ENCODE data around the gene C16orf87. TPM values are rescaled to one million over a fixed set of nuclear protein-coding genes. Genes with fewer than 3 reads are reported as not detected.

Gene C16orf87
- polyA plus RNA-seq, 1 donor (not counting 4 experiments of a cell fraction or from before 2014, with no cell fraction given), result 10.2 TPM

DNA sequence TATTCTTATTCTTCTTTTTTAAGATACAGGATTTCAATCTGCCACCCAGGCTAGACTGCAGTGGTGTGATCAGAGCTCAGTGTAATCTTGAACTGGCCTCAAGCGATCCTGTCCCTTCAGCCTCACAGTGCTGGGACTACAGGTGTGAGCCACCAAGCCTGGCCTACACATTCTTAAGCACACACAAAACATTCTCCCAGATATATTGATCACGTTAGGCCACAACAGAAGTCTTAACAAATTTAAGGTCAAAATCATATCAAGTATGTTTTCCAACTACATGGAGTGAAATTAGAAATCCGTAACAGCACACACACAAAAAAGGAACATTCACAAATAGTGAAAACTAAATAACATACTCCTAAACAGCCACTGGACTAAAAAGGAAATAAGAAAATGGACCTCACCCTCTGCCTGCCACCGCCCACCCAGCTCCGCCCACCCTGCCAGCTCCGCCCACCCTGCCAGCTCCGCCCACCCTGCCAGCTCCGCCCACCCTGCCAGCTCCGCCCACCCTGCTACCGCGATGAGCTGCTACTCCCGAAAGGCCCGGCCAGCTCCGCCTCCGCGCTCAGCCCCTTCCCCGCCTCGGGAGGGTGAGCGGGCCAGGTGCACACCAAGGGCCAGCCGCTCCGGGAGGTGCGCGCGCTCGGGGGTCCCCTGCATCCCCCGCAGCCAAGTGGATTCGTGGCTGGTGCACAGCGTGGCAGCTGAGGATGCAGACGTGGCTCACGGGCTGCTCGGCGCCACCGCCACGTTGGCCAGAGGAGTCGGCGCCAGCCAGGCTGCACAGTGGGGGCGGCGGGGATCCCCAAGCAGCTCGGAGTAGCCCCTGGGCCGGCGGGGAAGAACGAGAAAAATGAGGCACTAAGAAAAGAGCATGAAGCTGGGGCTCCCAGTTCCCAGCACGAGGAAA is 41.2 kb downstream of the C16orf87 start:
- Histone ChIP-seq H3K79me2 (ENCODE audit: control insufficient read depth, insufficient read depth, low read length) (no peaks in the 10 kb centered on the region), H3K4me2 (ENCODE audit: control insufficient read depth, extremely low read depth, insufficient read depth, low read depth, low read length) (peak overlapping the region; percentile 81), H3K9me1 (ENCODE audit: control insufficient read depth, extremely low read depth, insufficient read depth, low read length) (no peaks in the 10 kb centered on the region), H3K9ac (ENCODE audit: control insufficient read depth, extremely low read depth, insufficient read depth, low read length) (peak overlapping the region; percentile 72), H3K27me3 (ENCODE audit: control insufficient read depth, extremely low read depth, insufficient read depth, low read length) (no peaks in the 10 kb centered on the region), H3K4me3 (ENCODE audit: control insufficient read depth in 2 of 3, extremely low read depth in 1 of 3, insufficient read depth in 2 of 3, low read depth in 1 of 3, low read length in 3 of 3) (peak overlapping the region; percentile 54 to 76 (median 63)), H2AFZ (ENCODE audit: control insufficient read depth, low read length) (peak overlapping the region; percentile 94), H3K9me3 (ENCODE audit: control insufficient read depth, low read depth, low read length) (no peaks in the 10 kb centered on the region), H3K27ac (ENCODE audit: control insufficient read depth, insufficient read depth, low read length) (peak overlapping the region; percentile 20), H3K36me3 (ENCODE audit: control insufficient read depth in 2 of 2, extremely low read depth in 1 of 2, insufficient read depth in 2 of 2, low read length in 2 of 2) (no peaks in the 10 kb centered on the region), H3K4me1 (ENCODE audit: control insufficient read depth, extremely low read depth, insufficient read depth, low read length) (peaks cover 10% of the 10 kb centered on the region), H4K20me1 (ENCODE audit: control insufficient read depth, extremely low read depth, insufficient read depth, low read length) (no peaks in the 10 kb centered on the region)
- no peak for DNase-seq (ENCODE audit: low read depth, low spot score)
- no peak for FAIRE-seq
- dilution Hi-C loops (cut with MboI; ENCODE audit: extremely low pct_ligation_motif_present, low sequenced_read_pairs), result loop anchor here (5.0 kb wide), 1 partner anchor 52 kb away; no protein-coding TSS in a partner anchor
- TF ChIP-seq, protein P1, sequence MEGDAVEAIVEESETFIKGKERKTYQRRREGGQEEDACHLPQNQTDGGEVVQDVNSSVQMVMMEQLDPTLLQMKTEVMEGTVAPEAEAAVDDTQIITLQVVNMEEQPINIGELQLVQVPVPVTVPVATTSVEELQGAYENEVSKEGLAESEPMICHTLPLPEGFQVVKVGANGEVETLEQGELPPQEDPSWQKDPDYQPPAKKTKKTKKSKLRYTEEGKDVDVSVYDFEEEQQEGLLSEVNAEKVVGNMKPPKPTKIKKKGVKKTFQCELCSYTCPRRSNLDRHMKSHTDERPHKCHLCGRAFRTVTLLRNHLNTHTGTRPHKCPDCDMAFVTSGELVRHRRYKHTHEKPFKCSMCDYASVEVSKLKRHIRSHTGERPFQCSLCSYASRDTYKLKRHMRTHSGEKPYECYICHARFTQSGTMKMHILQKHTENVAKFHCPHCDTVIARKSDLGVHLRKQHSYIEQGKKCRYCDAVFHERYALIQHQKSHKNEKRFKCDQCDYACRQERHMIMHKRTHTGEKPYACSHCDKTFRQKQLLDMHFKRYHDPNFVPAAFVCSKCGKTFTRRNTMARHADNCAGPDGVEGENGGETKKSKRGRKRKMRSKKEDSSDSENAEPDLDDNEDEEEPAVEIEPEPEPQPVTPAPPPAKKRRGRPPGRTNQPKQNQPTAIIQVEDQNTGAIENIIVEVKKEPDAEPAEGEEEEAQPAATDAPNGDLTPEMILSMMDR (optimal IDR thresholded peaks at IDR 0.05 in 1 of 3, IDR thresholded peaks at IDR 0.05 in 1 of 3, conservative IDR thresholded peaks at IDR 0.05 in 1 of 3; ENCODE audit: extremely low read depth in 1 of 3, insufficient read depth in 2 of 3, low read length in 3 of 3), result no peak
- TF ChIP-seq EZH2 (IDR thresholded peaks at IDR 0.05; ENCODE audit: low read length), result no peak

DNA sequence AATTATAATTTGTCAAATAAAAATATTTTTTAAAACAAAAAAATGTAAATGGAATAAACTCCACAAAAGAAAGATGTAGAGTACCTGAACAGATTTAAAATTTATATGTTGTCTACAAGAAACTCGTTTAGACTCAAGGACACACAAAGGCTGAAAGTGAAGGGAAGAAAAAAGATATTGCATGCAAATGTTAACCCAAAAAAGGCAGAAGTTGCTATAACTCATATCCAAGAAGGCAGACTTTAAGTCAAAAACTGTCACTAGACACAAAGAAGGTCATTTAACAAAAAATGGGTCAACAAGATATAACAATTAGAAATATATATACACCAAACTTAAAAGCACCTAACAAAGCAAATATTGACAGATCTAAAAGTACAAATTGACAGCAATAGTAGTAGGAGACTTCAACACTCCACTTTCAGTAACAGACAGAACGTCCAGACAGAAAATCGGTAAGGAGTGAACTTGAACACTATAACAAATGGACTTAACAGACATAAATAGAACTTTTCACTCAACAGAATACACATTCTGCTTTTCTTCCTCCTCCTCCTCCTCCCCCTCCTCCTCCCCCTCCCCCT is 42.0 kb downstream of the C16orf87 start:
- no peaks in the 10 kb centered on the region for H3K79me2 ChIP-seq (ENCODE audit: control insufficient read depth, insufficient read depth, low read length)
- no peak overlapping the region for H3K4me3 ChIP-seq (ENCODE audit: control insufficient read depth in 2 of 3, extremely low read depth in 1 of 3, insufficient read depth in 2 of 3, low read depth in 1 of 3, low read length in 3 of 3)
- dilution Hi-C loops (cut with MboI; ENCODE audit: extremely low pct_ligation_motif_present, low sequenced_read_pairs), result no loop called here
- no peak for FAIRE-seq
- H3K27me3 ChIP-seq (ENCODE audit: control insufficient read depth, extremely low read depth, insufficient read depth, low read length), result no peaks in the 10 kb centered on the region
- H3K4me2 ChIP-seq (ENCODE audit: control insufficient read depth, extremely low read depth, insufficient read depth, low read depth, low read length), result no peak overlapping the region
- H3K4me1 ChIP-seq (ENCODE audit: control insufficient read depth, extremely low read depth, insufficient read depth, low read length), result peaks cover 11% of the 10 kb centered on the region
- no peak overlapping the region for H3K9ac ChIP-seq (ENCODE audit: control insufficient read depth, extremely low read depth, insufficient read depth, low read length)
- no peaks in the 10 kb centered on the region for H3K9me1 ChIP-seq (ENCODE audit: control insufficient read depth, extremely low read depth, insufficient read depth, low read length)
- TF ChIP-seq EZH2 (IDR thresholded peaks at IDR 0.05; ENCODE audit: low read length), result no peak
- TF ChIP-seq, protein P1 (optimal IDR thresholded peaks at IDR 0.05 in 1 of 3, IDR thresholded peaks at IDR 0.05 in 1 of 3, conservative IDR thresholded peaks at IDR 0.05 in 1 of 3; ENCODE audit: extremely low read depth in 1 of 3, insufficient read depth in 2 of 3, low read length in 3 of 3), result no peak
- DNase-seq (ENCODE audit: low read depth, low spot score), result no peak
- no peak overlapping the region for H2AFZ ChIP-seq (ENCODE audit: control insufficient read depth, low read length)
- H3K27ac ChIP-seq (ENCODE audit: control insufficient read depth, insufficient read depth, low read length), result no peak overlapping the region
- H3K36me3 ChIP-seq (ENCODE audit: control insufficient read depth in 2 of 2, extremely low read depth in 1 of 2, insufficient read depth in 2 of 2, low read length in 2 of 2), result no peaks in the 10 kb centered on the region
- no peaks in the 10 kb centered on the region for H3K9me3 ChIP-seq (ENCODE audit: control insufficient read depth, low read depth, low read length)
- H4K20me1 ChIP-seq (ENCODE audit: control insufficient read depth, extremely low read depth, insufficient read depth, low read length), result no peaks in the 10 kb centered on the region
